Fibroblast of peridontal ligament (primary cell): ENCODE measurements around the gene LRRC52.
"Not testable (repeated sequence)": the region's sequence is repeated elsewhere in the genome, so short reads cannot be mapped to it uniquely, and the experiment has no call there.

Source experiments
- DNase-seq: peaks from one replicate; pipeline ENCODE4 v3.0.0-alpha.2; 2010; ENCODE audit errors: extremely low read depth

The LRRC52 gene

DNA sequence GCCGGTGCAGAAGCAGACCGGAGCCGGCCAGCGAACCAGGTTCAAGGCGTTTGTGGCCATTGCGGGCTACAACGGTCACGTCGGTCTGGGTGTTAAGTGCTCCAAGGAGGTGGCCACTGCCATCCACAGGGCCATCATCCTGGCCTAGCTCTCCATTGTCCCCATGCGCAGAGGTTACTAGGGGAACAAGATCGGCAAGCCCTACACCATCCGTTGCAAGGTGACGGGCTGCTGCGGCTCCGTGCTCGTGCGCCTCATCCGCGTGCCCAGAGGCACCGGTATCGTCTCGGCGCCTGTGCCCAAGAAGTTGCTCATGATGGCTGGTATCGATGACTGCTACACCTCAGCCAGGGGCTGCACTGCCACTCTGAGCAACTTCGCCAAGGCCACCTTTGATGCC, 38.1 kb downstream of the LRRC52 start:
- no peak for DNase-seq

DNA sequence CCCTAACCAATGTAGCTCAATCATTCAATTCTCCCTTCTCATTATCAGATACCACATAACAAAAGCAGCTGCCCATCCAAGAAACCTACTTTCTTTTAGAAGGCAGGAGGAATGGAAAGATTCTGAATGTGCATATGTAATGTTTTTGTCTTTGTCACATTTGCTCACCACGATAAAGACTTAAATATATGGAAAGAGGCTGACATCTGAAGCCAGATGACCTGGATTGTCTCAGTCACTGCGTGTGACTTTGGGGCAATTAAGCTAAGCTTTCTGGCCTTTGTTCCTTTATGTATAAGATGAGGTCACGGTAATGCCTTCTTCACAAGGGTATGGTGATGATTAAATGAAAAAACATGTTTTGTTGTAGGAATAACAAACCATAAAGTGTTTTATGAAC, 42.6 kb downstream of the LRRC52 start:
- no peak for DNase-seq

DNA sequence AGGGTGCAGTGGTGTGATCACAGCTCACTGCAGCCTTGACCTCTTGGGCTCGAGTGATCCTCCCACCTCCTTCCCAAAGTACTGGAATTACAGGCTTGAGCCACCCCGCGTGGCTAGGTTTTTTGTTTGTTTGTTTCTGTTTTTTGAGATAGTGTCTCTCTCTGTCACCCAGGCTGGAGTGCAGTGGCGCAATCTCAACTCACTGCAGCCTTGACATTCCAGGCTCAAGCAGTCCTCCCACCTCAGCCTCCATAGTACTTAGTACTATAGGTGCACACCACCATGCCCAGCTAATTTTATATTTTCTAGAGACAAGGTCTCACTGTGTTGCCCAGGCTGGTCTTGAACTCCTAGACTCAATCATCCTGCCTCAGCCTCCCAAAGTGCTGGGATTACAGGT, 47.6 kb downstream of the LRRC52 start:
- DNase-seq = not testable (repeated sequence)

DNA sequence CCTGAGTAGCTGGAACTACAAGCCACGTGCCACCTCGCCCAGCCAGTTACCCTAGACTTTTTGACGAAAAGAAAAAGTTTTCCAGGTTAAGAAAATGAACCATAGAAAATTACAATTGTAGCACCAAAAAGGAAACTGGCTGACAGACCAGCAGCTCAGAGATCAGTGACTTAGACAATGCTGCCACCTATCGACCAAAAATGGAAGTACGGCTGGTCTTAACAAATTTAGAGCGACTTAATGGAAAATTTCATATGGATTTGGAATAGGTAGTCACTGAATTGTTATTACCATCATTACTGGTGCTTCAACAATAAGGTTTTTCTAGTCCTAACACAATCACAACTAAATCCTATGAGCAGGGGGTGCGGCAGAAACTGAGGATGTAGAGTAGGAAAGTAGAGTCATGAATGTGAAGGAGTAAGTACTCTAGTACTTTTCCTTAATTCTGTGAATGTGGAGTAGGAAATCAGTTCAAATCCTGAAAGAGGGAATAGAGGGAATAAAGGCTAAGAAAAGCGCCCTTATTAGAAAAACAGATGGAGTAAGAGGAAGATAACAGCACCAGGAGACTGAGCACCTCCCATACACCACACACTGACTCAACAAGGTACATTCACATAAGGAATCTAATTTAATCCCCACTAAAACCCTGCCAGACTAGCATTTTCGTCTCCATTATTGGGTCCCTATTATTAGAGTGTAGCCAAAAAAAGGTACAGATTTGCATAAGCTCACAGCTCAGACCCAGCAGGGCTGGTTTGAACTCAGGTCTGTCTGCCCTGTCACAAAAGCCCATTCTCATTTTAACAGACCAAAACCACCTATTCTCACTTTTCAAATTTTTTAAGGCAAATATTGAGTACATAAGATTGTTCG, 49.4 kb downstream of the LRRC52 start:
- peak; percentile 91 for DNase-seq

DNA sequence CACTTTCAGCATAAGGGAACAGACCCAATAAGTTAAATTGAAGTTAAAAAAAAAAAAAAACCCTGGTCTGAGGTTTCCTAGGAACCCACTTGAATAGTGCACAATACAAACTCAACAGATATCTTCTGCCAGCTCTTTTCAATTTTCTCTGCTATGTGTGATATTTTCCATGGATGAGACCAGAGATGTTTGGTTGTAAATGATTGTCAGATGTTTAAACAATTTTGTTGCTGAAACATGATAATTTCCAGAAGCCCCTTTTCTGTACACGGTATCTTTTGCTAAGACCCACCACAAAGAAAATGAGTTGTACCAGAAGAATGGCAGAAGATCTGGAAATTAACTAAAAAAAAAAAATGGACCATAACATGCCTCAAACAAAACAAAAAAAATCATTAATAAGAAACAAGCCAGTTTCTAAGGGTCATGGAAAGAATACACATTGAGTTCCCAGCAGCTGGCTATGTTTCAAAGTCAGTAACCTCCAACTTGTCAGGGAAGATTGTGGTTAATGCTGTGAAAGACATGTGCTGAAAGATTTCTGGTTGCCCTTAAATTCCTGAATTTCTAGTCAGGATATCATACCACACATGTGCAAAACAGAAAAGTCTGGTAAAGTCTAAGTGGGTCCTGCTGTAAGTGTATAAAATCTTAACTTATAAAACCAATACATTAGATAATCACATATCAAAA, 51.6 kb downstream of the LRRC52 start:
- DNase-seq = peak; percentile 51

DNA sequence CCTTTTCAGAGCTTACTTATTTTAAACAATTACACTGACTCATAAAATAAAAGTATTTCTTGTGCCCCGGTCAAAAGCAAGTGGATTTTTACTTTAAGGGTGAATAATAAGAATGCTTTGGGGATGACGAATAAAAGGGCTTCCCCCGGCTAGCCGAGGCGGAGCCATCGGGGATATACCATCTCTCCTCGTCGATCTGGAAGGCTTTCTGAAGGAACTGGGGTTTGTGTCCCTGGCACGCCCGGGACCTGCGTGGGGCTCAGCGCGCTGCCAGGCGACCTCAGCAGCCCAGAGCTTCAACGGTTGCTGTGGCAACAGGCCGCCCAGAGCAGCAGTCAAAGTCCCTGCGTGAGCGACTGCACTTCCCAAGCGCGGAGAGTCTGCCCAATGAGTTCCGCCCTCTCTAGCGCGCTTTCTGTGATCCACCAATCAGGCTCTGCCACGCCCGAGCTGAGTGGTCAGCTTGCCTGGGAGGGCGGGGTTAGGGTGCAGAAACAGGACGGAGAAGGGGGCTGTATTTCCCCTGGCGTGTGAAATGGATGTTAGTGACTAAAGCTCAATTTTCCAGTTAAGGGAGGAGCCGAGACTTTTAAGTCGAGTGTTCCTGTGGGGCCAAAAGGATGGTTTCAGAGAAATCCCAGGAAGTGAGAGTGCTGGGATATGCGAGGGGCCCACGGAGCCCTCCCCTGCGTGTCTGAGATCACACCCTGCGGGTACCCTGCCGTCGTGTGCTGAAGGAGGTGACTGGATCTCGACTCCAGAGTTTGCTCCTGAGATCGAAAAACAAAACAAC, 54.3 kb downstream of the LRRC52 start:
- DNase-seq = peak; percentile 94

DNA sequence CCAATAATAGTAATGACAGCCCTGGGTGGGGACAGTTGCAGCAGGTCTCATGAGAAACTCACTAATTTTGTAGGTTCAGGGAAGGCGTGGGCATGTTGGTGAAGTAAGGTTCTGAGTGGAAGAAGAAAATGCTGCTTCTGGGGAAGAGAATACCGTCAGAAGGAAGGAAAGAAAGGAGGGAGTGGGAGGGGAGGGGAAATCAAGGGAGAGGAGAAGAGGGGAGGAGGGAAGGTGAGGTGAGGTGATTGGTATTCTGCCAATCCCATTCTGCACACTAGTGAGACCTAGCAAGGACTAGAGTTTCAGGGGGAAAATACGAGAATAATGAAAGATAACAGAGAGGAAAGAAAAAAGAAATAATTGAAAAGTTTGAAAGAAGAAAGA, 54.9 kb downstream of the LRRC52 start:
- DNase-seq = no peak

DNA sequence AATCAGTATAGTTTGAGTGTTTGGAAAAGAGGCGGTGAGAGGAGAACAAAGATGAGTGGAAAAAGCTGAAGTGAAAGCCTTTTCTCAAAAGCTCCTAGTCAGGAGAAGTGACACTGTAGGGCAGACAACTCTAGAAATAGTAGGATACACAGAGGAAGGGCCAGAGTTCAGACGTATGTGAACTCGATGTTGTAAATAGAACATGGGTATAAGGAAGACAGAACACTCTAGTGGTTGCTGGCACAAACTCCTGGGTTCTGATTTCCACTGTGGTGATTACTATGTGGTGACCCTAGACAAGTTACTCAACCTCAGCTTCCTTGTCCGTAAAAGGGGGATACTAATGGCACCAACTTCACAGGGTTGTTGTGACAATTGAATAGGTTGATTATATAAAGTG, 57.0 kb downstream of the LRRC52 start:
- DNase-seq = no peak

DNA sequence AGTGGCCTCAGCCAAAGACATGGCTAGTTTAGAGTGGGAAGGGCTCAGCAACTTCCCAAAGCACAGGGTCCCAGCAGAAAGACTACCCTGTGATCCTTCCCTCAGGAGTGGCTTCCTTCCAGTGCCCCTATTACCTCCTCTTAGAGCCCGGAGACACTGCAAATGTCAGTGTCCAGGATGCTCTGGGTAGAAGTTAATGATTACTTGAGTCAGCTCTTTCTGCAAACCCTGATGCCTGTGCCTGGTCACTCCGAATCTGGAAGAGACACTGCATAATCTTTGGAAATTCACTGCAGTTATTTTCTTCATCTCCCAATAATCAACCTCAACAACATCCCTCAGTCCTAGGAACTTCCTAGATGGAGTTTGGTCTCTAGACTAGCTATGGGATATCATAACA, 60.0 kb downstream of the LRRC52 start:
- DNase-seq = no peak

DNA sequence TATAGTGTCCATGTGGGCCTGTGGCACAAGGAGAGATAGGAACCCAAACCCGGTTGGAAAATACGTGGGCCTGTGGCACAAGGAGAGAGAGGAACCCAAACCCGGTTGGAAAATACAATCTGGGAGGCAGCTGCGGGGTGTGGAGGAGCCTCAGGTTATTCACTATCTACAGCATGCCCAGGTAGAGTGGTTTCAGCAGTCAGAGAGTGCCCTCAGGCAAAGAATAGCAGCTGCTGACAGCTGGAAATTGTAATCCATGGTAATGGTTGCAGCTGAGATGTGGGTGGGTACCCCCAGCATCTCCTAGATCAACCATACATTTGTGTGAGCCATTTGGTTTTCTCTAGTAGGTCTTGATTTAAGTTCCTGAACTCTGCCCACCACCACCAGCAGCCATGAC, 61.4 kb downstream of the LRRC52 start:
- no peak for DNase-seq

DNA sequence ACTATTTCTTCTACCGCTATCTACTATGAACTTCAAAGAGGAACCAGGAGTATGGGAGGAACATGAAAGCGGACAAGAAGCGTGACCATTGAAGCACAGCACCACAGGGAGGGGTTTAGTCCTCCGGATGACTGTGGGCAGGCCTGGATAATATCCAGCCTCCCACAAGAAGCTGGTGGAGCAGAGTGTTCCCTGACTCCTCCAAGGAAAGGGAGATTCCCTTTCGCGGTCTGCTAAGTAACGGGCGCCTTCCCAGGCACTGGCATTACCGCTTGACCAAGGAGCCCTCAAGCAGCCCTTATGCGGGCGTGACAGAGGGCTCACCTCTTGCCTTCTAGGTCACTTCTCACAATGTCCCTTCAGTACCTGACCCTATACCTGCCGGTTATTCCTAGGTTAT, 62.9 kb downstream of the LRRC52 start:
- not testable (repeated sequence) for DNase-seq

DNA sequence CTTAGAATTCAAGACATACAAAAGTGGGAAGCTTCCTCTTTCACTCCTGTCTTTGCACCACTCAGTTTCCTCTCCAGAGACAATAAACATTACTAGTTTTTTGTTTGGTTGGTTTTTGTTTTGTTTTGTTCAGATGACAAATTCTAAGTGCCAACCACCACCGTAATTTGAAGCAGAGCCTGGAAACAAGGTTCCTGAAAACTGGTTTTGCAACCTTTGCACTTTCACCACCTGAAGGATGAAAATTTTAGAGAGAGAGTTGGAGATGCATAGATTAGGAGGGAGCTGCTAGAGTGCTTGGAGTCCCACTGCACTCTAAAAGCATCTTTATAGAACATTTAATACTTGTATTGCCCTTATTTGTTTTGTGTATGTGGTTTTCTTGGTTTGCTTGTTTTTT, 67.1 kb downstream of the LRRC52 start:
- DNase-seq = no peak

DNA sequence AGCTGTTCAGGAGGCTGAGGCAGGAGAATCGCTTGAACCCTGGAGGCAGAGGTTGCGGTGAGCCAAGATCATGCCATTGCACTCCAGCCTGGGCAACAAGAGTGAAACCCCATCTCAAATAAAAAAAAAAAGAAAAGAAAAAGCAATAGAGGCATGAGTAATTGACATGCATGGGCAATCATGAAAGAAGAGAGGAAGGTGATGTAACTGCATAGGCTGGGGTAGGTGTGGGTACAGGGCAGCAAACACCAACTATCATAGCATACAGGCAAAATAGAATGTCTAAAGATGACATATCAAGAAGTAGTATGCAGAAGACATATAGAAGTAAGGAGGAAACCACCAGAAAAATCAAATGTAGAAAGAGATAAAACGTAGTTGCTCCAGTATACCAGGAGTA, 68.3 kb downstream of the LRRC52 start:
- DNase-seq = no peak
